Neutrophil (primary cell): ENCODE measurements around the gene PAK2.
"Not testable (repeated sequence)": the region's sequence is repeated elsewhere in the genome, so short reads cannot be mapped to it uniquely, and the experiment has no call there.

ENCODE experiments used
- H3K27ac ChIP-seq: fragments of 200-600 bp; sonication (generic); 2 replicates; pipeline ENCODE4 v1.5.1; 2016; ENCODE audit warnings: mild to moderate bottlenecking, moderate library complexity
- H3K27me3 ChIP-seq: fragments of 200-600 bp; sonication (generic); 2 replicates; pipeline ENCODE4 v1.6.0; 2016; ENCODE audit warnings: mild to moderate bottlenecking
- H3K36me3 ChIP-seq: fragments of 200-600 bp; sonication (generic); 2 replicates; pipeline ENCODE4 v1.5.1; 2017
- H3K4me1 ChIP-seq, 2 experiments: fragments of 200-600 bp in 1 of 2; sonication (generic) in 1 of 2; 1 replicate in 1 of 2; 2 replicates in 1 of 2; pipeline versions ENCODE4 v1.5.1 to v1.6.1; 2013 to 2016; ENCODE audit warnings: low read depth in 1 of 2, low read length in 1 of 2, mild to moderate bottlenecking in 1 of 2, moderate library complexity in 1 of 2; ENCODE audit not compliant: control insufficient read depth in 1 of 2, insufficient read depth in 1 of 2
- H3K4me3 ChIP-seq, 2 experiments: fragments of 200-600 bp in 1 of 2; sonication (generic) in 1 of 2; 1 replicate in 1 of 2; 2 replicates in 1 of 2; pipeline ENCODE4 v1.5.1; 2013 to 2016; ENCODE audit warnings: low read depth in 1 of 2, low read length in 1 of 2, mild to moderate bottlenecking in 1 of 2, moderate library complexity in 1 of 2
- H3K9me3 ChIP-seq: fragments of 200-600 bp; sonication (generic); 2 replicates; pipeline ENCODE4 v1.5.1; 2016
- CTCF ChIP-seq: fragments of 200-600 bp; sonication (generic); IDR thresholded peaks from 2 replicates; pipeline ENCODE4 v1.5.1; 2016; ENCODE audit warnings: antibody characterized with exemption

Gene PAK2

GRCh38 chr3:196867155-196867506 is 127.5 kb downstream of the PAK2 start:
- no peak for TF ChIP-seq CTCF
- peak overlapping the region; percentile 93 for H3K27ac ChIP-seq
- H3K9me3 ChIP-seq = no peaks in the 10 kb centered on the region
- H3K4me1 ChIP-seq = peaks cover 19 to 20% of the 10 kb centered on the region in 2 experiments
- H3K4me3 ChIP-seq = peak overlapping the region; percentile 83 to 91
- peaks cover 6% of the 10 kb centered on the region for H3K36me3 ChIP-seq
- no peaks in the 10 kb centered on the region for H3K27me3 ChIP-seq

GRCh38 chr3:196867507-196868296 is 128.0 kb downstream of the PAK2 start, which contains the start of gene SENP5:
Gene SENP5, plus strand, starts transcription at chr3:196867920. Its CDS starts 17,262 bp downstream, at chr3:196885182.
- Histone ChIP-seq H3K4me3 (peak within 1 kb of the TSS; percentile 83 to 91), H3K27me3 (no peaks in the 10 kb centered on the region), H3K9me3 (no peaks in the 10 kb centered on the region), H3K4me1 (peaks cover 19 to 20% of the 10 kb centered on the region in 2 experiments), H3K27ac (peak within 1 kb of the TSS; percentile 93), H3K36me3 (peaks cover 6% of the 10 kb centered on the region)
- peak; percentile 43 for TF ChIP-seq CTCF

- TF ChIP-seq CTCF = no peak
- Histone ChIP-seq H3K4me1 (peaks cover 19 to 20% of the 10 kb centered on the region in 2 experiments), H3K27me3 (no peaks in the 10 kb centered on the region), H3K36me3 (peaks cover 6% of the 10 kb centered on the region), H3K9me3 (no peaks in the 10 kb centered on the region), H3K27ac (peak overlapping the region; percentile 93), H3K4me3 (peak overlapping the region; percentile 83 to 91)
These were observed 128.6 kb downstream of the PAK2 start for GRCh38 chr3:196868297-196868661.

GRCh38 chr3:196872316-196872715 is 132.7 kb downstream of the PAK2 start:
- Histone ChIP-seq H3K4me3 (no peak overlapping the region), H3K4me1 (peaks cover 14 to 16% of the 10 kb centered on the region in 2 experiments), H3K9me3 (no peaks in the 10 kb centered on the region), H3K27ac (no peak overlapping the region), H3K36me3 (peaks cover 6% of the 10 kb centered on the region), H3K27me3 (no peaks in the 10 kb centered on the region)
- no peak for TF ChIP-seq CTCF

GRCh38 chr3:196874511-196875094 is 134.9 kb downstream of the PAK2 start:
- not testable (repeated sequence) for H3K36me3 ChIP-seq, H3K27me3 ChIP-seq, H3K27ac ChIP-seq, H3K9me3 ChIP-seq, H3K4me3 ChIP-seq, H3K4me1 ChIP-seq

GRCh38 chr3:196875258-196875657 is 135.6 kb downstream of the PAK2 start:
- no peaks in the 10 kb centered on the region for H3K4me1 ChIP-seq
- H3K36me3 ChIP-seq = peaks cover 6% of the 10 kb centered on the region
- TF ChIP-seq CTCF = no peak
- H3K4me3 ChIP-seq = no peak overlapping the region
- no peaks in the 10 kb centered on the region for H3K9me3 ChIP-seq
- H3K27me3 ChIP-seq = no peaks in the 10 kb centered on the region
- no peak overlapping the region for H3K27ac ChIP-seq
